OCI-LY1 (cell line): ENCODE results near the gene PODNL1.

ENCODE experiments used
- CTCF ChIP-seq: fragments of 200-600 bp; sonication (generic), shearing (Covaris generic); IDR thresholded peaks from 2 replicates; pipeline ENCODE4 v1.5.1; 2017; ENCODE audit warnings: mild to moderate bottlenecking, antibody characterized with exemption, low read length, moderate library complexity, mixed read lengths
- EZH2 ChIP-seq: fragments of 200-600 bp; sonication (generic), shearing (Covaris generic); IDR thresholded peaks from 2 replicates; pipeline ENCODE4 v1.8.0; 2017; ENCODE audit warnings: borderline replicate concordance, mixed run types, mild to moderate bottlenecking, antibody characterized with exemption, low read length, moderate library complexity, mixed read lengths

GRCh38 chr19:13938301-13939064 is at the start of gene PODNL1:
- TF ChIP-seq EZH2 = no peak
- no peak for TF ChIP-seq CTCF
